IPS-NIHi7 (cell line): ENCODE data around the gene BDP1.
A peak's percentile ranks its signal among the peaks of the same experiment; 100 is the strongest.
"Not testable (repeated sequence)": the region's sequence is repeated elsewhere in the genome, so short reads cannot be mapped to it uniquely, and the experiment has no call there.

Experiments used
- DNase-seq: peaks from one replicate; pipeline ENCODE4 v3.0.0; 2012; ENCODE audit warnings: mixed read lengths; ENCODE audit errors: extremely low spot score

BDP1 gene

GRCh38 chr5:71471193-71471592 is 15.7 kb downstream of the BDP1 start:
- DNase-seq: no peak

GRCh38 chr5:71475788-71476384 is 20.4 kb downstream of the BDP1 start:
- DNase-seq: peak; percentile 74

GRCh38 chr5:71481441-71481840 is 26.0 kb downstream of the BDP1 start:
- DNase-seq: no peak

- DNase-seq: no peak
Measured at GRCh38 chr5:71482132-71482531, 26.7 kb downstream of the BDP1 start.

- no peak for DNase-seq
Measured at GRCh38 chr5:71483355-71483754, 27.9 kb downstream of the BDP1 start.

GRCh38 chr5:71492817-71493615 is 37.6 kb downstream of the BDP1 start:
- no peak for DNase-seq

GRCh38 chr5:71494202-71494601 is 38.8 kb downstream of the BDP1 start:
- not testable (repeated sequence) for DNase-seq

GRCh38 chr5:71498756-71499155 is 43.3 kb downstream of the BDP1 start:
- not testable (repeated sequence) for DNase-seq

- DNase-seq: no peak
Measured at GRCh38 chr5:71503536-71503935, 48.1 kb downstream of the BDP1 start.

- DNase-seq: no peak
Measured at GRCh38 chr5:71522151-71522550, 66.7 kb downstream of the BDP1 start.

GRCh38 chr5:71525611-71526010 is 70.2 kb downstream of the BDP1 start:
- DNase-seq: not testable (repeated sequence)

GRCh38 chr5:71528206-71528605 is 72.8 kb downstream of the BDP1 start:
- DNase-seq: no peak

GRCh38 chr5:71529682-71530081 is 74.2 kb downstream of the BDP1 start:
- no peak for DNase-seq

- DNase-seq: no peak
Measured at GRCh38 chr5:71533142-71533541, 77.7 kb downstream of the BDP1 start.

- DNase-seq: no peak
Measured at GRCh38 chr5:71533615-71534014, 78.2 kb downstream of the BDP1 start.

- DNase-seq: peak; percentile 9
Measured at GRCh38 chr5:71537687-71538086, 82.2 kb downstream of the BDP1 start.

- DNase-seq: not testable (repeated sequence)
Measured at GRCh38 chr5:71550885-71551284, 95.4 kb downstream of the BDP1 start.

GRCh38 chr5:71551582-71551981 is 96.1 kb downstream of the BDP1 start:
- DNase-seq: not testable (repeated sequence)

- DNase-seq: not testable (repeated sequence)
Measured at GRCh38 chr5:71552026-71552749, 96.7 kb downstream of the BDP1 start.

GRCh38 chr5:71563161-71563560 is 107.7 kb downstream of the BDP1 start:
- DNase-seq: no peak

- no peak for DNase-seq
Measured at GRCh38 chr5:71564895-71565294, 109.4 kb downstream of the BDP1 start.

GRCh38 chr5:71569748-71570509 is 114.5 kb downstream of the BDP1 start:
- DNase-seq: no peak
